CD4-positive, alpha-beta T cell treated with Interferon alpha-2 for 1 hour (primary cell): ENCODE data around the gene ZNF862.
"Not testable (repeated sequence)": the region's sequence is repeated elsewhere in the genome, so short reads cannot be mapped to it uniquely, and the experiment has no call there.

Source experiments
- DNase-seq, 2 donors: peaks; one replicate each; pipeline ENCODE4 v3.0.0-alpha.2; 2020 to 2022

The ZNF862 gene

GRCh38 chr7:149825567-149826343 is 12.4 kb upstream of the ZNF862 start:
- no peak for DNase-seq

DNA sequence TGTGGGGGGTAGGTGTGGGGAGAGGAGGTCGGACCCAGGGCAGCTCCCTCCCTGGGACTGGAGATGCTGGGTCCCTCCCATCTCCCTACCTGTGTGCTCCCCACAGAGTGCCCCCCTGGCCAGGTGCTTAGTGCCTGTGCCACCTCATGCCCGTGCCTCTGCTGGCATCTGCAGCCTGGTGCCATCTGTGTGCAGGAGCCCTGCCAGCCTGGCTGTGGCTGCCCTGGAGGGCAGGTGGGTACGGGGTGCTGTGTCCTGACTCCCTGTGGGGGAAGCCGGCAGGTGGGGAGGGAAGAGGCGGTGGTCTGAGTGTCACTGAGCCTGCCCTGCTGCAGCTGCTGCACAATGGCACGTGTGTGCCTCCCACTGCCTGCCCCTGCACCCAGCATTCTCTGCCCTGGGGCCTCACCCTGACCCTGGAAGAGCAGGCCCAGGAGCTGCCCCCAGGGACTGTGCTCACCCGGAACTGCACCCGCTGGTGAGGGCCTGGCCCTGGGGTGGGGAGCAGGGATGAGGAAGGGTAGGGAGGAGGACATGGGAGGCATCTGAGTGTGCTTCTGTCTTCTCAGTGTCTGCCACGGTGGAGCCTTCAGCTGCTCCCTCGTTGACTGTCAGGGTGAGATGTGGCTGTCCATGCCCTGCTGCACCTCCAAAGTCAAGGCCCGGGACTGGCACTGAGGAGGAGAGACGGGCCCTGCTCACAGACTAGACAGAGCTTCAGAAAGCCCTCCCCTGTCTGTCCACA is 11.7 kb upstream of the ZNF862 start:
- no peak for DNase-seq

GRCh38 chr7:149827089-149827981 is 10.8 kb upstream of the ZNF862 start:
- no peak for DNase-seq

DNA sequence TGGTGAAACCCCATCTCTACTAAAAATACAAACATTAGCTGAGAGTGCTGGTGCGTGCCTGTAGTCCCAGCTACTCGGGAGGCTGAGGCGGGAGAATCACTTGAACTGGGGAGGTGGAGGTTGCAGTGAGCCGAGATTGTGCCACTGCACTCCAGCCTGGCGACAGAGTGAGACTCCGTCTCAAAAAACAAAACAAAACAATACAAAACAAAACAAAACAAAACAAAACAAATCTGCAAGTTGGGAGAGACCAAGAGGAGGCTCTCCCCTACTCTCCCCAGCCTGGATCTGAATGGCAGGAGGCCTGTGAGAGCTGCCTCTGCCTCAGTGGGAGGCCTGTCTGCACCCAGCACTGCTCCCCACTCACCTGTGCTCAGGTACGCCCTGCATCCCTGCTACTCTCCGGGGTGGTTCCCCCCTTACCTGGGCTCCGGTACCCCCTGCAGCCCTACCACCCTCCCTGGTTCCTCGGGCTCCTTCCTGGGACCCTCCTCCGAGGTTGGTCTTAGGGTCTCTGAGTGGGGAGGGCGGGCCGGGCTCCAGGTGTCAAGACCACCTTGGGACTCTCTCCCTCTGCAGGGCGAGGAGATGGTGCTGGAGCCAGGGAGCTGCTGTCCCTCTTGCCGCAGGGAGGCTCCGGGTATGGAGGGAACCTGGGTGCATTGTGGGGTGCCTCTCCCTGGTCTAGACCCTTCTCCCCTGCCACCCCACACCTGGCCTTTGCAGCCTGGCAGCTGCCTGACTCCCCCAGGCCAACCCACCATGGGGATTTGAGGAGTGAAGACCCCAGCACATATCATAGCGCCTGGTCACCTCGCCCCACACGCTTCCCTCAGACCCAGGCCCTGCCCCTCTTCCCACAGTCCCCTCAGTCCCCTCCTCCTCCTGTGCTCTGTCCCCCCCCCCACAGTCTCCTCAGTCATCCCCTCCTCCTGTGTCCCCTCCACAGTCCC is 9.5 kb upstream of the ZNF862 start:
- DNase-seq, result no peak

DNA sequence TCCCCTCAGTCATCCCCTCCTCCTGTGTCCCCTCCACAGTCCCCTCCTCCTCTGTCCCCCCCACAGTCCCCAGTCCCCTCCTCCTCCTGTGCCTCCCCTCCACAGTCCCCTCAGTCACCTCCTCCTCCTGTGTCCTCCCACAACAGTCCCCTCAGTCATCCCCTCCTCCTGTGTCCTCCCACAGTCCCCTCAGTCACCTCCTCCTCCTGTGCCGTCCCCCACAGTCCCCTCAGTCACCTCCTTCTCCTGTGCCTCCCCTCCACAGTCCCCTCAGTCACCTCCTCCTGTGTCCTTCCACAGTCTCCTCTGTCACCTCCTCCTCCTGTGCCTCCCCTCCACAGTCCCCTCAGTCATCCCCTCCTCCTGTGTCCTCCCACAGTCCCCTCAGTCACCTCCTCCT is 7.6 kb upstream of the ZNF862 start:
- not testable (repeated sequence) for DNase-seq

GRCh38 chr7:149830997-149831740 is 7.0 kb upstream of the ZNF862 start:
- no peak for DNase-seq

DNA sequence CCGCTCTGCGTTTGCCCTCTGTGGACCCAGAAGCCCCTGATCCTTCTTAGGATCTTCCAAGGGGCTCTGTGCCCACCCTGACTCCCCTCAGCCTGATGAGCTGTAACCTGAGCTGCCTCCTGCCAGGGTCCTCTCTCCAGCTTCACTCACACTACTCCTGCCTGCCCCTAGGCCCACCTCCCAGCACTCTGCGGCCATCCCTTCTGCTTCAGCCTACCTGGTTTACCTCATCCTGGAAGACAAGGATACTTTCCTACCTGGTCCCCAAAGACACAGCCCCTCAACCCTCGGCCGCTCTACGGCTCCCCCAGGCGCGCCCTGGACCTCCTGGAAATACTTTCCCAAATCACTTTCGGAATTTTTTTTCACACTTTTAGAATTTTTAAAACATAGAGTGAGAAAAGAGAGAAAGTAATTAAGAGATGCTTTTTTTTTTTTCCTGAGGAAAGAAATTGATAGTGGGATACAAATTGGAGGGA is 6.4 kb upstream of the ZNF862 start:
- DNase-seq, result no peak

DNA sequence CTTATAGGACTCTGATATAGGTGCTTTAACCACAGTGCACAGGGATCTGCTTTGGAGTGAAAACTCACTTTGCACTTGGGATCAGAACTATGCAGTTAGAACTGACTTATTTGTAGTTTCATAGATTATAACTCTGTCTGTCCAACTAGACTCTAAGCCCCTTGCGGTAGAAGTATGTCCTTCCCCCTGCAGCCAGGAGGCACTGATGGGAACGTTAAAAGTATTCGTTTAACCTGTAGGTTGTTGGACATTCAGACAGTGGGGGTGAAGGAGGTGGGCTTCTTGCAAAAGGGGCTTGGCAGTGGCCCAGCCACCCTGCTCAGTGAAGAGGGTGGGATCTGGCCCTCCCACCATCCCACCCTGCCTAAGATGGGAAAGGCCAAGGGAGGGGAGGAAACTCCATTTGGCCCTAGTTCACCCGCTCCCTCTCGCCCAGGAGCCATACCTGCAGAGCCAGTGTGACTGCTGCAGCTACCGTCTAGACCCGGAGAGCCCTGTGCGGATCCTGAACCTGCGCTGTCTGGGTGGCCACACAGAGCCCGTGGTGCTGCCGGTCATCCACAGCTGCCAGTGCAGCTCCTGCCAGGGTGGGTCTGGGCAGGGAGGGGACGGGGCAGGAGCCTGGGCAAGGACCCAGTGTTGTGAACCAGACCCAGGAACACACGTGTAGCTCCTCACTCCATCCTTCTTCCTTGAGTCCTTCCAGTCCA is 5.7 kb upstream of the ZNF862 start:
- no peak for DNase-seq

DNA sequence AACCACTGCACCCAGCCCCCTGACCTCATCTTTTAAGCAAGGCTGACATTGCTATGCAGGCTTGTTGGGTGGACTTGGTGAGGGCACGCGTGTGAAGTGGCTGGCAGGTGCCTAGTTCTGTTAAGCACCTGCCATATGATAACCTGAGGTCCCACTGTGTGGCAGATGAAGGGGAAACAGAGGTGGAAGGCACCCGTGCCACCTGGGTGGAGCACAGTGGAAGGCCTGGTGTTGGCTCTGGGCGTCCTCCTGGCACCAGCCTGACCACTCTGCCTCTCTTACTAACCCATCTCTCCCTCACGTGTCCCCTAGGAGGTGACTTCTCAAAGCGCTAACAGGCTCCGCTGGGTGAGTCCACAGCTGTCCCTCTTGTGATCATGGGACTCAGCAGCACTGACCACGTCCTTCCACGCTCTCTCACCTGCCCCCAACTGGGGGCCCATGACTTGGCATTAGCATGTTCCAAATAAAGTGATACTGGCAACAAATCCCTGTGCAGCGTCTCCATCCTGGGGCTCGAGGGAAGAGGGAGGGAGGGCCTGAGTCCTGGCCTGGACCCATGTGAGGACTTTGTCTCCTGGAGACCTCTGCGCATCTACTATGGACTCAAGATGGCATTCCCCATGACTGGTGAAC is 4.6 kb upstream of the ZNF862 start:
- no peak for DNase-seq

- no peak for DNase-seq
Observed at GRCh38 chr7:149834601-149835000, 3.6 kb upstream of the ZNF862 start.

- DNase-seq, result no peak
Observed at GRCh38 chr7:149836434-149836833, 1.7 kb upstream of the ZNF862 start.

DNA sequence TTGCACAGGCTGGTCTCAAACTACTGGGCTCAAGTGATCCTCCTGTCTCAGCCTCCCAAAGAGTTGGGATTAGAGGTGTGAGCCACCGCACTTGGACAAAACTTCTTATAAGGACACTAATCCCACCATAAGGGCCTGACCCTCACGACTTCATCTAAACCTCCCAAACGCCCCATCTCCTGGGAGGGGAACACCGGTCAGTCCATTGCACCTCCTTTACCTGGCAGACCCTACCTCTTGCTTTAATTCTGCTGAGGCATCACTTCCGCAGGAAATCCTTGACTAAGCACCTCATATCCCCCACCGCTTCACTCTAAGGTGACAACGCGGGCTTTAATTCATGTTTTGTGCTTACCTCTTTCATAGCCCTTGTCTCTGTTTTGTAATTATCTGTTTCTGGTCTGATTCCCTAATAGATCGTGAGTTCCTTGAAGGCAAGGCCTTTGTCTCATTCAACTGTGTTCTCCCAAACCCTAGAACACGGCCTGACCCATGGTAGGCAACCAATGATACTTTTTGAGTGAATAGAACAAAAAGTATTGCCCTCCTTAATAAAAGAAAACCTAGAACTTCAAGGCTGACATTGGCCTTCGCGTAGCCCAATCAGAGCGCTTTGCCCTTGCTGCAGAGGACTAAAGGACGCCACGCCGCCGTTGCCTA is 481 bp upstream of the ZNF862 start:
- no peak for DNase-seq

GRCh38 chr7:149838992-149839408 is 825 bp downstream of the ZNF862 start:
- no peak for DNase-seq

DNA sequence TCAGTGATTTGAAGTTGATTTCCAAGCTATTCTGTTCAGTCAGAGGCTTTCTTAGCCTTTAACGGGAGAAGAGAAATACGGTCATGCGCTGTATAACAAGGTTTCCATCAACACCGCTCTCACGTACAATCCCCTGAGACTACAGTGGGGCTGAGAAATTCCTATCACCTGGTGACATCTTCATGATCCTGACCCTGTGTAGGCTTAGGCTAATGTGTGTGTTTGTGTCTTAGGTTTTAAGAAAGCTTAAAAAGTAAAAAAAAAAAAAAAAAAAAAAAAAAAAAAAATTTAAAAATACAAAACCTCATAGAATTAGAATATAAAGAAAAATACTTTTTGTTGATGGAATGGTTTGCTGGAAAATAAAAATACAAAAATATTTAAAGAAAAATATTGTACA is 1.8 kb downstream of the ZNF862 start:
- no peak for DNase-seq

DNA sequence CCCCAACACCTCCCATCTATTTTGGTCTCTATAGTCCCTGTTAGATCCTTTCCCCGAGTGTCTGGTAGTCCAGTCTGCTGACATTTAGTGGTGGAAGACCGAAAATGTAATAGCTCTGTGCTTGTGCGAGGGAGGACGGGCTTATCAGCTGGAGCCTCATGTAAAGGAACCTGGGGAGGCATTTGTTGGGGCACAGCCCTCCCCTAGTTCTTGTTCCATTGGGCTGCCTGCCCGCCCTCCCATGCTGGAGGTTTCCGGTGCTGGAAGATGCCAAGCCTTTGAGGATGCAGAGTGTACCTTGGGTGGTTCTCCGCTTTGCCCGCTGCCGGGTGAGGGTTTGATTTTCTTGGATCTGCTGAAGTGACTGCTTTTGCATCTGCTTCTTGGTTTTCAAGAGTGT is 5.4 kb downstream of the ZNF862 start:
- no peak for DNase-seq

GRCh38 chr7:149844445-149844844 is 6.3 kb downstream of the ZNF862 start:
- no peak for DNase-seq

GRCh38 chr7:149845257-149845980 is 7.2 kb downstream of the ZNF862 start:
- DNase-seq, result no peak

- no peak for DNase-seq
Observed at GRCh38 chr7:149846021-149846420, 7.8 kb downstream of the ZNF862 start.
